CD4-positive, alpha-beta T cell (primary cell): ENCODE measurements around the gene EMCN. TPM values are rescaled to one million over a fixed set of nuclear protein-coding genes. Genes with fewer than 3 reads are reported as not detected.

Source experiments
- ATAC-seq: fragments of 200-7000 bp; cut with Tn5 transposase; one replicate; pipeline ENCODE4 v1.10.0; 2022; ENCODE audit warnings: mild to moderate bottlenecking; ENCODE audit not compliant: poor library complexity
- CTCF ChIA-PET: fragments of 350-600 bp; sonication (Branson Sonifier 250); formaldehyde crosslinking; loops from one replicate; lab custom pipeline; 2021; ENCODE audit warnings: antibody characterized with exemption, inconsistent platforms; lab: Charles Lee
- POLR2A ChIA-PET: fragments of 350-600 bp; sonication (Branson Sonifier 250); formaldehyde crosslinking; loops from one replicate; lab custom pipeline; 2021; ENCODE audit warnings: antibody characterized with exemption, inconsistent platforms; lab: Charles Lee
- DNase-seq, 14 experiments: peaks; one replicate each; pipeline ENCODE4 v3.0.0-alpha.2; 2013 to 2020; ENCODE audit warnings: mixed read lengths in 2 of 14
- H3K27ac ChIP-seq, 2 donors: one replicate each; pipeline versions ENCODE4 v1.5.1 to v1.7.0; 2013; ENCODE audit warnings: low read length in 2 of 2, low read depth in 1 of 2, mild to moderate bottlenecking in 1 of 2
- H3K27me3 ChIP-seq, 2 experiments: 1 replicate in 1 of 2; 2 replicates in 1 of 2; pipeline versions ENCODE4 v1.6.1 to v1.7.0; 2013; ENCODE audit warnings: low read length in 2 of 2, control low read depth in 1 of 2, mild to moderate bottlenecking in 1 of 2, moderate library complexity in 1 of 2; ENCODE audit not compliant: insufficient read depth in 2 of 2, control insufficient read depth in 1 of 2
- H3K36me3 ChIP-seq: one replicate; pipeline ENCODE4 v1.6.1; 2013; ENCODE audit warnings: low read length, control low read depth; ENCODE audit not compliant: insufficient read depth
- H3K4me1 ChIP-seq: one replicate; pipeline ENCODE4 v1.6.1; 2013; ENCODE audit warnings: low read length, control low read depth; ENCODE audit not compliant: insufficient read depth
- H3K4me3 ChIP-seq: one replicate; pipeline ENCODE4 v1.5.1; 2013; ENCODE audit warnings: mild to moderate bottlenecking, low read length, moderate library complexity
- H3K9me3 ChIP-seq, 2 experiments: 1 replicate in 1 of 2; 2 replicates in 1 of 2; pipeline versions ENCODE4 v1.6.1 to v1.7.0; 2013; ENCODE audit warnings: low read length in 2 of 2, mild to moderate bottlenecking in 2 of 2, control low read depth in 1 of 2, moderate library complexity in 1 of 2; ENCODE audit not compliant: control insufficient read depth in 1 of 2, insufficient read depth in 1 of 2
- H3K27ac Mint-ChIP-seq: one replicate; pipeline ENCODE4 v1.8.0; 2020; ENCODE audit warnings: mixed read lengths
- H3K27me3 Mint-ChIP-seq: one replicate; pipeline ENCODE4 v1.8.0; 2021; ENCODE audit warnings: mixed read lengths
- H3K36me3 Mint-ChIP-seq: one replicate; pipeline ENCODE4 v1.8.0; 2021; ENCODE audit warnings: low read depth, mixed read lengths
- H3K4me1 Mint-ChIP-seq: one replicate; pipeline ENCODE4 v1.8.0; 2021; ENCODE audit warnings: low read depth, mixed read lengths
- H3K4me3 Mint-ChIP-seq: one replicate; pipeline ENCODE4 v1.8.0; 2020; ENCODE audit warnings: mild to moderate bottlenecking, mixed read lengths
- H3K9me3 Mint-ChIP-seq: one replicate; pipeline ENCODE4 v1.8.0; 2020; ENCODE audit warnings: mixed read lengths
- intact Hi-C, 2 experiments: fragments of 100-400 bp; cut with DNase I in 1 of 2; cut with micrococcal nuclease in 1 of 2; formaldehyde crosslinking; loops; one replicate each; pipeline versions ENCODE4 v1.15.1 to v1.9.0; 2023 to 2025; cut with DNase I, micrococcal nuclease
- total RNA-seq, 174 experiments: library from RNA in 2 of 174; stranded (reverse) in 2 of 174; gene quantifications; one replicate each; pipeline ENCODE4 v1.2.3 and lab custom pipeline; 2021 to 2026
- TF ChIP-seq, protein P1 (sequence below): fragments of 200-600 bp; IDR thresholded peaks from one replicate; pipeline ENCODE4 v1.8.0; 2022; ENCODE audit warnings: antibody characterized with exemption, mild to moderate bottlenecking

Gene EMCN
- total RNA-seq, 2 experiments from 2014 or later = not detected

GRCh38 chr4:100545427-100545826 lies 27.6 kb upstream of the EMCN start:
- ChIA-PET CTCF (no interaction called here), POLR2A (no interaction called here)
- no peaks in the 10 kb centered on the region for H3K4me1 ChIP-seq
- TF ChIP-seq, protein P1, sequence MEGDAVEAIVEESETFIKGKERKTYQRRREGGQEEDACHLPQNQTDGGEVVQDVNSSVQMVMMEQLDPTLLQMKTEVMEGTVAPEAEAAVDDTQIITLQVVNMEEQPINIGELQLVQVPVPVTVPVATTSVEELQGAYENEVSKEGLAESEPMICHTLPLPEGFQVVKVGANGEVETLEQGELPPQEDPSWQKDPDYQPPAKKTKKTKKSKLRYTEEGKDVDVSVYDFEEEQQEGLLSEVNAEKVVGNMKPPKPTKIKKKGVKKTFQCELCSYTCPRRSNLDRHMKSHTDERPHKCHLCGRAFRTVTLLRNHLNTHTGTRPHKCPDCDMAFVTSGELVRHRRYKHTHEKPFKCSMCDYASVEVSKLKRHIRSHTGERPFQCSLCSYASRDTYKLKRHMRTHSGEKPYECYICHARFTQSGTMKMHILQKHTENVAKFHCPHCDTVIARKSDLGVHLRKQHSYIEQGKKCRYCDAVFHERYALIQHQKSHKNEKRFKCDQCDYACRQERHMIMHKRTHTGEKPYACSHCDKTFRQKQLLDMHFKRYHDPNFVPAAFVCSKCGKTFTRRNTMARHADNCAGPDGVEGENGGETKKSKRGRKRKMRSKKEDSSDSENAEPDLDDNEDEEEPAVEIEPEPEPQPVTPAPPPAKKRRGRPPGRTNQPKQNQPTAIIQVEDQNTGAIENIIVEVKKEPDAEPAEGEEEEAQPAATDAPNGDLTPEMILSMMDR = no peak
- no peaks in the 10 kb centered on the region for H3K27me3 Mint-ChIP-seq
- peaks cover 10% of the 10 kb centered on the region for H3K4me1 Mint-ChIP-seq
- no peaks in the 10 kb centered on the region for H3K36me3 ChIP-seq
- DNase-seq (no peak), ATAC-seq (no peak)
- H3K9me3 ChIP-seq = no peaks in the 10 kb centered on the region
- intact Hi-C loops = no loop called here
- H3K4me3 ChIP-seq = no peak overlapping the region
- H3K4me3 Mint-ChIP-seq = no peak overlapping the region
- no peaks in the 10 kb centered on the region for H3K9me3 Mint-ChIP-seq
- H3K36me3 Mint-ChIP-seq = no peaks in the 10 kb centered on the region
- H3K27ac ChIP-seq = no peak overlapping the region
- H3K27me3 ChIP-seq = no peaks in the 10 kb centered on the region
- H3K27ac Mint-ChIP-seq = no peak overlapping the region

DNA sequence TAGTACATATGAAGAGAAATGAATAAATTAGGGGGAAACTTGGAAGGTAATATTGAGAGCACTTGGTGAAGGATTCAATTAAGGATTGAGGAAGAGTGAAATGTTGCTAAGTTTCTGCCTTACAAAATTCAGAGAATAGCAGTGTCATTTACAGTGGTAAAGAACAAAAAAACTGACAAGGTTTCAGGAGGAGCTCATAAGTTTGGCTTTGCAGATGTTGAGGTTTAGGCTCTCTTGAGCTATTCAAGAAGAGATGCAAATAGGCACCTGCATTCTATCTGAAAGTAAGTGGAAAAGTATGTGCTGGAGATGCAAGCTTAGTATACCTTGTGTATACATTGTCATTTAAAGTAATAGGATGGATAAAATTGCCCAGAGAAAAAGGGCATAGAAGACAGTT lies 22.3 kb upstream of the EMCN start:
- ChIA-PET POLR2A (no interaction called here), CTCF (no interaction called here)
- intact Hi-C loops = no loop called here

DNA sequence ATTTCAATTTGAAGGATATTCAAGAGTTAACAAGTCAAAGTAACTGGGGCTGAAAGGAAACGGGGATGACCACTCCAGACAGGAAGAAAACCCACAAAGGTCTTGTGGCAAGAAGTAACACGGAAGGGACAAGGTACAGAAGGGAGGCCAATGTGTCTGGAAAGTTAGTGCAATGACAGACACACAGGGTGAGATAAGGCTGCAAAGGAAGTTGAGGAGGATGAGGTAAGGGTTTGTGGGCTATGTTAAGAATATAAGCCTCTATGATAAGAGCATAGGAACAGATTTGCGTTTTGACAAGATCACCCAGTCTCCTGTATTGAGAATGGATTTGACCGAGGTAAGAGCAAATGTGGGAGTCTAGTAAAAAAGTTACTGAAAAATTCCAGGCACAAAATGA lies 21.9 kb upstream of the EMCN start:
- DNase-seq = peak in 3 of 14 experiments; percentile 3 to 21 (median 19)
- intact Hi-C loops = no loop called here

More for the DNA sequence above, 22.3 kb upstream of the EMCN start:
- TF ChIP-seq, protein P1 = no peak
- Mint-ChIP-seq H3K27me3 (no peaks in the 10 kb centered on the region), H3K27ac (no peak overlapping the region), H3K4me3 (no peak overlapping the region), H3K36me3 (no peaks in the 10 kb centered on the region), H3K9me3 (no peaks in the 10 kb centered on the region), H3K4me1 (no peaks in the 10 kb centered on the region)
- no peak overlapping the region for H3K4me3 ChIP-seq
- no peak for ATAC-seq
- DNase-seq = no peak
- no peaks in the 10 kb centered on the region for H3K36me3 ChIP-seq
- no peaks in the 10 kb centered on the region for H3K27me3 ChIP-seq
- H3K27ac ChIP-seq = no peak overlapping the region
- H3K4me1 ChIP-seq = no peaks in the 10 kb centered on the region
- H3K9me3 ChIP-seq = no peaks in the 10 kb centered on the region

More for the DNA sequence above, 21.9 kb upstream of the EMCN start:
- no peak for ATAC-seq
- Mint-ChIP-seq H3K9me3 (no peaks in the 10 kb centered on the region), H3K27ac (no peak overlapping the region), H3K4me1 (no peaks in the 10 kb centered on the region), H3K4me3 (no peak overlapping the region), H3K27me3 (no peaks in the 10 kb centered on the region), H3K36me3 (no peaks in the 10 kb centered on the region)
- Histone ChIP-seq H3K27me3 (no peaks in the 10 kb centered on the region), H3K36me3 (no peaks in the 10 kb centered on the region), H3K4me3 (no peak overlapping the region), H3K4me1 (no peaks in the 10 kb centered on the region), H3K27ac (no peak overlapping the region), H3K9me3 (no peaks in the 10 kb centered on the region)
- CTCF ChIA-PET = interaction anchor here (1.7 kb wide), 1 partner anchor 14 kb away, joined by 4 read pairs; no protein-coding TSS in a partner anchor
- TF ChIP-seq, protein P1 = no peak
- POLR2A ChIA-PET = no interaction called here
